ENCODE data around the gene POU4F1. TPM values are rescaled to one million over a fixed set of nuclear protein-coding genes. Genes with fewer than 3 reads are reported as not detected.

POU4F1 gene
- total RNA-seq, 4 donors from 2014 or later: not detected

- peaks cover 0 to 58% (median 45%) of the 10 kb centered on the region in 4 donors for H3K27me3 ChIP-seq
- 64% methylated on average over 4 of the region's 4 CpGs for WGBS
- no peak for DNase-seq (ENCODE audit: extremely low spot score)
Measured at GRCh38 chr13:78610381-78610883, 7.1 kb upstream of the POU4F1 start.

GRCh38 chr13:78609464-78610205, 6.3 kb upstream of the POU4F1 start:
- WGBS: 28% methylated on average over 25 of the region's 33 CpGs
- peaks cover 0 to 66% (median 52%) of the 10 kb centered on the region in 4 donors for H3K27me3 ChIP-seq
- H3K9me3 ChIP-seq: no peaks in the 10 kb centered on the region
- TF ChIP-seq POLR2AphosphoS5 (IDR thresholded peaks at IDR 0.05): no peak
- TF ChIP-seq CTCF (IDR thresholded peaks at IDR 0.05): no peak
- TF ChIP-seq EP300 (IDR thresholded peaks at IDR 0.05): no peak
- no peak for TF ChIP-seq POLR2A (IDR thresholded peaks at IDR 0.05; ENCODE audit: low read depth)
- peak overlapping the region; percentile 49 to 59 (median 54) for H3K4me3 ChIP-seq
- H3K36me3 ChIP-seq: peaks cover 0 to 7% (median 0%) of the 10 kb centered on the region in 4 donors
- intact Hi-C loops (cut with DNase I): loop anchor here (5.0 kb wide), 1 partner anchor 53 kb away; no protein-coding TSS in a partner anchor
- no peak for DNase-seq (ENCODE audit: extremely low spot score)
- H3K27ac ChIP-seq (replicated peaks in 1 of 4): no peak overlapping the region
- H3K4me1 ChIP-seq: peaks cover 25 to 37% (median 33%) of the 10 kb centered on the region in 4 donors

More at GRCh38 chr13:78610381-78610883, 7.1 kb upstream of the POU4F1 start:
- no peaks in the 10 kb centered on the region for H3K9me3 ChIP-seq
- peaks cover 0 to 13% (median 1%) of the 10 kb centered on the region in 4 donors for H3K36me3 ChIP-seq
- H3K4me3 ChIP-seq: no peak overlapping the region
- TF ChIP-seq EP300 (IDR thresholded peaks at IDR 0.05) (no peak), POLR2AphosphoS5 (IDR thresholded peaks at IDR 0.05) (no peak), CTCF (IDR thresholded peaks at IDR 0.05) (no peak), POLR2A (IDR thresholded peaks at IDR 0.05; ENCODE audit: low read depth) (no peak)
- intact Hi-C loops (cut with DNase I): no loop called here
- no peak overlapping the region for H3K27ac ChIP-seq (replicated peaks in 1 of 4)
- peaks cover 25 to 37% (median 33%) of the 10 kb centered on the region in 4 donors for H3K4me1 ChIP-seq

- Histone ChIP-seq H3K4me1 (peaks cover 25 to 38% (median 36%) of the 10 kb centered on the region in 4 donors), H3K36me3 (no peaks in the 10 kb centered on the region), H3K4me3 (peak overlapping the region; percentile 49 to 59 (median 54)), H3K27me3 (peaks cover 0 to 74% (median 56%) of the 10 kb centered on the region in 4 donors), H3K27ac (replicated peaks in 1 of 4) (no peak overlapping the region), H3K9me3 (no peaks in the 10 kb centered on the region)
- intact Hi-C loops (cut with DNase I): loop anchor here (5.0 kb wide), 1 partner anchor 53 kb away; no protein-coding TSS in a partner anchor
- TF ChIP-seq POLR2A (IDR thresholded peaks at IDR 0.05; ENCODE audit: low read depth): no peak
- TF ChIP-seq EP300 (IDR thresholded peaks at IDR 0.05): no peak
- no peak for TF ChIP-seq POLR2AphosphoS5 (IDR thresholded peaks at IDR 0.05)
- no peak for TF ChIP-seq CTCF (IDR thresholded peaks at IDR 0.05)
- WGBS: 1% methylated on average over 34 of the region's 54 CpGs
- no peak for DNase-seq (ENCODE audit: extremely low spot score)
Measured at GRCh38 chr13:78608688-78609463, 5.5 kb upstream of the POU4F1 start.

GRCh38 chr13:78608252-78608687, 4.9 kb upstream of the POU4F1 start:
- Histone ChIP-seq H3K4me1 (peaks cover 29 to 44% (median 42%) of the 10 kb centered on the region in 4 donors), H3K27ac (replicated peaks in 1 of 4) (no peak overlapping the region), H3K36me3 (no peaks in the 10 kb centered on the region), H3K9me3 (no peaks in the 10 kb centered on the region), H3K4me3 (peak overlapping the region; percentile 49 to 59 (median 54)), H3K27me3 (peaks cover 0 to 80% (median 62%) of the 10 kb centered on the region in 4 donors)
- TF ChIP-seq POLR2AphosphoS5 (IDR thresholded peaks at IDR 0.05) (no peak), POLR2A (IDR thresholded peaks at IDR 0.05; ENCODE audit: low read depth) (no peak), CTCF (IDR thresholded peaks at IDR 0.05) (no peak), EP300 (IDR thresholded peaks at IDR 0.05) (no peak)
- WGBS: 27% methylated on average over 9 of the region's 15 CpGs
- no peak for DNase-seq (ENCODE audit: extremely low spot score)
- intact Hi-C loops (cut with DNase I): loop anchor here (5.0 kb wide), 1 partner anchor 54 kb away; no protein-coding TSS in a partner anchor
